ENCODE data around the gene ASTN2.
"Not testable (repeated sequence)": the region's sequence is repeated elsewhere in the genome, so short reads cannot be mapped to it uniquely, and the experiment has no call there.

The ASTN2 gene

DNA sequence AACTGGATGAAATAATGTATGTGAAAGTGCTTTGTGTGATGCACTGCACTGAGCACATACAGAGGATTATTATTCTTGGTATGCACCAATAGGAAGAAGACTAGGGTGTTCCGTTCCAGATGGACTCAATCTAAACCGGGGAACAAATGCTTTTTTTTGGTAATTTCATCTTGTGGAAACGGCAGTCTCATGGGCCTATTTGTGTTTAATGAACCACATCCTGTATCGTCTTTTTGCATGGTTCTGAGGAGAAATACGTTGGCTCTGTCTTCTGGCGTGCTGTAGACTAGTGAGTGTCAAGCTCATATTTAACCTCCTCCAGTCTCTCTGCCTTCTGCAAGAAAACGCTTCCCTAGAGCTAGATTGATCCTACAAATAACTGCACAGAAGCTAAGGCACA lies 697.7 kb downstream of the ASTN2 start:
- DNase-seq: no peak

DNA sequence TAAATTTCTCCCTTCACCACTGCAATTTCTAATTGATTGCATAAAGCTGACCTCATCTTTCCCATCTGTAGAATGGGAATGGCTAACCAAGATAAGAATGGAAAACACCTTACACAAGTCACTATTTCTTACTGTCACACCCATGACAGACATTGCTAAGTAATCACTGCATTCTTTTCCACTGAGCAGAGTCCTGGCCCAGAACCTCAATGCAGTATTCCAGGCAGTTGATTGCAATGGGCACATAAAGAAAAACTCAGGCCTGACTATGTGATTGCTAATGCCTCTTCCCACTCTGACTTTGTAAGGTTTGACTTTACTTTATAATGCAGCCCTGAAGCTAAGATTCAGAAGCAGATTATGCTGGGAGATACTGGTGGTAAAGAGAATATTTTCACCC lies 698.4 kb downstream of the ASTN2 start:
- no peak for DNase-seq

DNA sequence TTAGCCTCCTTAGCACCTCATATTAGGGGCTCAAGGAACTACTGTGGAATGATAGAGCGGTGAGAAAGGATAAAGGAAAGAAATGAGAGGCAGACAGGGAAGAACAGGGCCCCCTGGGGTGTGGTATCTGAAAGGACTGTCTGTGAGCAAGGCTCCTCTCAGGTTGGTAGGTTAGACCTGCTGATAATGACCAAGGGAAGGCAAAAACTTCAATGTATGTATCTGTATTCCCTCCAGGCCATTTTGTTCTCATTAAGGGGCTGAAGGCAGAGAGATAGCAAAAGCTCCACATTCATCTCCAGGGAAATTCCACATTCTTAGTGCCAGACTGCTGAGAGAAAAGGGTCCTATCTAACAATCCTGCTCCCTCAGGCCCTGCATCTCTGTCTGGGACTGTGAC lies 699.1 kb downstream of the ASTN2 start:
- no peak for DNase-seq

DNA sequence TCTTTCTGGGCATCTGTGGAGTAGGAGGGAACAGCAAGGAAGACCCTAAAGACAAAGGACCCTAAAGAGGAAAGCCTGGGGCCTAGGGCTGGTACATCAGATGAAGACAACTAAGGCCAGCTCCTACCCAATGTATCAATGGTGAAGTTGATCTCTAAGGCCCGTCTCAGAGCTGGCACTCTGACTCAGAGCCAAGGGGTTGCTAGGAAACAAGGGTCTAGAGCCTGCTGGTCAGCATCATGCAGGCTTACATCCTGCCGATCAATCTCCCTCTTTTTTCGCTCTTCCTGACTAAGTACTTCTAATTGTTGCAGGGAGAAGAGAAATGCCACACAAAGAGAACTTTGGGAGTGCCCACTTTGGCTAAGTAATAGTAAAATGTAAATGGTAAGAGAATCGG lies 701.6 kb downstream of the ASTN2 start:
- DNase-seq: no peak

DNA sequence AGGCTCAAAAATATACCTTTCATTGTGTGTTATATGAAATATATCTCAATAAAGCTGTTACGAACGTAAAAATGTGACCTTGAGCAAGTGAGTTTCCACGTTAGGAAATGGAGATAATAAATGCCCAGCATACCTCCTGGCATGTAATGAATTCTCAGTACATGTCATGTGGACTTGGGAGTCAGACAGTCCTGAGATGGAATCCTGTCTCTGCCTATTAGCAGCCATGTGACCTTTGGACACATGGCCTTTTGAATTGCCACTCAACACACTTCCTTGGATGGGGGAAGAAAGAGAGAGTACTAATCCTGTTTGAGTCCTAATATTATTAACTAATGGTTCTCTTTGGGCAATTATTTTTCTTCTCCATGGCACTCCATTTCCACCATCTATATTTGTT lies 702.1 kb downstream of the ASTN2 start:
- DNase-seq: no peak

- no peak for DNase-seq
Observed at GRCh38 chr9:116706310-116707290, 708.3 kb downstream of the ASTN2 start.

GRCh38 chr9:116705531-116705930 lies 709.3 kb downstream of the ASTN2 start:
- DNase-seq: no peak

GRCh38 chr9:116704470-116704869 lies 710.4 kb downstream of the ASTN2 start:
- no peak for DNase-seq

DNA sequence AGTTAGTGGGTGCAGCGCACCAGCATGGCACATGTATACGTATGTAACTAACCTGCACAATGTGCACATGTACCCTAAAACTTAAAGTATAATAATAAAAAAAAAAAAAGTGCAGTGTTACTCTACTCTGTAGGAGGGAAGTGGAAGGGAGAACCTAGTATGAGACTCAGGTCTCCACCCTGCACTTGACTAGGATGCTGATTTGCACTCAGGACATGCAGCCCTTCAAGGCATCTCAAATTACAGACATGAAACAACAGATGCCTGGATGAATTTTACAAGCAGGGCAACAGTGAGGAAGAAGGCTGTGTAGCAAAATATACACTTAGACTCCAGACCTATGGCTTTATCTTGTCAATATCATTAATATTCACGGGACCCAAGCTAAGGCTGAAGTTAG lies 711.2 kb downstream of the ASTN2 start:
- DNase-seq: no peak

DNA sequence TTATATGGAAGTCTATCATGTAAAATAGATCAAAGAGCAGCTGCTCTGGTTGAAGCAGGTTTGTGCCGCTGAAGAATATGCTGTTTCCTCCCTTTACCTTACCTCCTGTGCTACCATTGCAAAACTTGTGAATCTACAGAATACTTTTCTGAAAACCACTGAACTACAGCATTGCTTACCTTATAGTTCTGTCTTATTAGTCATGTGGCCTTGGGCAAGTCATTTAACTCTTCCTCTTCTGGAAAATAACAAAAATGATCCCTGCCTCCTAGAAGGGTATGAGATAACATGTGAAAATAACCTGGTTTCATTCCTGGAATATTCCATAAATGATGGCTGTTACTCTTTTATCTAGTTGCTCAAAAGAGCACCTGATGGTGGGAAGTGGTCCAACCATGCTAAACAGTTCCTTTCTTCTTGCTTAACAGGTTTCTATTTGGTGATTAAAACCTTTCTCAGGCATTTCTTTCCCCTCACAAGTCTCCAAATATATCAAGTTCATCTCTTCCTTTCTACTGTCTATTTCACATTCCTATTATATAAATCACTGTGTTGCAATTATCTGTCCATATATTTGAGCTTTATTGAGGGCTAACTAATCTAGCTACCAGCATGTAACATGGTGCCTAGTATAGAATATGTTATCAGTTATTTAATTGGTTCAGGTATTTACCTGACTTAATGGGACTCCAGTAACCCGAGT lies 712.8 kb downstream of the ASTN2 start:
- no peak for DNase-seq

DNA sequence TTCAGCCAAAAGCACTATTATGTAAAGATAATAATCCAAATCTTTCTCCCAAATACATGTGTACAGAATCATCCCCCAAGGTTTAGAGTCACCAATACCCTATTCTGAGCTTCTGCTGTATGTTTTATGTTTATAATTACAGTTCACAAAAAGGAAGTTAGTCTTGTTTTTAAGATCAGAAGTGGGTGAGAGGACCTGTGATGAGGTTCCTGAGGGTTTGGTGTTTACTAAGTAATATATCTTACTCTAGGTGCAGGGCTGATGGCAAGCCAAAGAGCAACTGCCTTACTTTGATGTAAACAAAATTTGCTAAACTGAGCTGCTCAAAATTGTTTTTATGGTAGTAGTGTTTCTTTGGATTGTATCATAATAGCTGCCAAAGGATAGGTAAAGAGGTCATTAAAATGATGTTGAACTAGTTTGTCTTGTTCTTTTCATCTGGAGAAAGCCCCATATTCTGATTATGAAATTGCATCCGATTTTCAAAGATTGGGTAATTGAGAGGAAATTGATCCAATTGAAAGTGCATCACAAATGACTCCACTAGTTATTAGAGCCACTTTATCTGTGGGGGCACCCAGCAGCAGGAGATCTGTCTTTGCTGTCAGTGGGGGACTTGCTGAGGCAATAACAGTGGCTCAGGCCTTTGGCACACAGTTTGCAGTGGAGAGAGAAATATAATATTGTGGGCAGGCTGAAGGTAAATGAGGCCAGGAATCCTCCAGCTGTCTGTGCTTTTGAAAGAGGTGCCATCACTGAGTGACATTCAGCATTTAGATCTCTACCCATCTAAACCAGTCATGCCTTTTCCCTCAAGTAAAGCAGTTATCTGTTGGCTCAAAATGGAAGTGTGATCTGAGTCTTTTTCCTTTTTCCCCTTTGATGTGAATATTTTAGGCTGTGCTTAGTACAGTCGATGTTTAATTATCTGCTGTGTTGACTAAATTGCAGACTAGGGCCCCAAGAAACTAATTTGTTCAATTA lies 713.7 kb downstream of the ASTN2 start:
- no peak for DNase-seq

- DNase-seq: no peak
Observed at GRCh38 chr9:116700279-116700678, 714.6 kb downstream of the ASTN2 start.

GRCh38 chr9:116697887-116698286 lies 717.0 kb downstream of the ASTN2 start:
- no peak for DNase-seq

- no peak for DNase-seq
Observed at GRCh38 chr9:116697362-116697761, 717.5 kb downstream of the ASTN2 start.

GRCh38 chr9:116695438-116695837 lies 719.4 kb downstream of the ASTN2 start:
- no peak for DNase-seq

GRCh38 chr9:116694785-116695291 lies 720.0 kb downstream of the ASTN2 start:
- no peak for DNase-seq

DNA sequence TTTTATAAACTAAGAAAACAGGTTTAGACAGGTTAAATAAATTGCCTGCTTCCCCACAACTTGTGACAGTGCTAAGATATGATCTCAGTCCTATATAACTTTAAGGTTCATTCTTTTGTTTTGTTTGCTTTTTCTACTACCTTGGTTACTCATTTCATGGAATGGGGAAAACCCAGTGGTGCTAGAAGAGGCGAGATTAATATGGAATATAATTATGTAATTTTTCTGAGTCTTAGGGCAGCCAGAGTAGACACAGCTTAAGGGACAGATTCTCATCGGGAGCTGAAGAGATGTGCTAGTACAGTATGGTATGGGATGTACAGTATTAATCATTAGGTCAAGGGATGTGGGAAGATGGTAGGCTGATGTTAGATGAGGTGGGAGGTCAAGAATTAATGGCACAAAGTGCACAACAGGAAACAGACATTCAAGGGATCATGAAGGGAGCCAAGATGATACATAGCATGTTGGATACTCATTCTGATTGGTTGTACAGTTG lies 721.6 kb downstream of the ASTN2 start:
- DNase-seq: no peak

- no peak for DNase-seq
Observed at GRCh38 chr9:116692616-116693015, 722.2 kb downstream of the ASTN2 start.

DNA sequence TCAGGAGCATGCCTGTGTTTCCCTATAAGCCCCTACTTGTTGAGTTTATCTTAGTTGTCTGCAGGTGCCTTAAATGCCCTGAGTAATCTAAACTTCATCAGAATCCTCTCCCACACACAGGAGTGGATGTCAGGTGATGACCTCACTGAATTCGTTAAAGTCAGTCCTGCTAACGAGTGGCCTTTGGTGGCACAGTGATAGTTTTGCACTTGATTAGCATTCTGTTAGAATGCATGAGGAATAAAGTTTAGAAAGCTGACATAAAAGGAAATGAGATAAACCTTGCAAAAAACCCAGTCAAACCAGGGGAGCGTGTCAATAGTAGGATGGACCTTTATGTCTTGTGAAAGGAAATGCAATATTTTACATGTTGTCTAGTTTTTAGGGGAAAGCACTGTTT lies 723.2 kb downstream of the ASTN2 start:
- no peak for DNase-seq

- DNase-seq: not testable (repeated sequence)
Observed at GRCh38 chr9:116690805-116691204, 724.1 kb downstream of the ASTN2 start.

- no peak for DNase-seq
Observed at GRCh38 chr9:116689486-116690032, 725.3 kb downstream of the ASTN2 start.

DNA sequence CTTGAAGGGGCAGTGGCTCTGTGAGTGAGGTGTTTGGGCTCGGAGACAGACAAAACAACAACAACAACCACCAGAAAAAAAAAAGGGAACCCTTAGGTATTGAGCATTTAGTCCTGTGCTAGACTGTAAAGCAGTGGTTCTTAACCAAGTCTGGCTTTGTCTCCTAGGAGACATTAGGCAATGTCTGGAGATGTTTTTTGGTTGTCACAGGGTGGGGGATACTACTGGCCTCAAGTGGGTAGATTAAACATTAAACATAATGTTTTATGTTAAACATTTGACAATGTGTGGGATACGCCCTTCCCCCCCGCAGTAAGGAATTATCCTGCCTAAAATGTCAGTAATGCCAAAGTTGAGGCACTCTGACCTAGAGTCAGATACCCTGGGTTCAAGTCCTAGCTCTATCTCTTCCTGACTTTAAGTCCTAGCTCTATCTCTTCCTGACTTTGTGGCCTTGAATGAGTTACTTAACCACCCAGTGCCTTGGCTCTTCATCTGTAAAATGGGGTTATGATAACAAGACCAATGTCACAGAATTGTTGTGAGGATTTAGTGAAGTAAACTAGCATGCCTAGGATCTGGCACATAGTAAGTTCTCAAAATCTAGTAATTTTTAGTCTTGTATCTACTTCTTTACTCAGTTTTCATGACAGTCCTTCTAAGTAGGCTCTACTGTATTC lies 725.9 kb downstream of the ASTN2 start:
- no peak for DNase-seq
